Upper lobe of left lung (tissue), 6 donors: ENCODE results near the gene ARHGAP26. TPM values are rescaled to one million over a fixed set of nuclear protein-coding genes. Genes with fewer than 3 reads are reported as not detected.

Experiments
- ATAC-seq, 2 donors: fragments of 200-7000 bp; cut with Tn5 transposase; one replicate each; pipeline ENCODE4 v1.9.1; 2022; ENCODE audit warnings: mild to moderate bottlenecking in 2 of 2, moderate library complexity in 2 of 2; ENCODE audit not compliant: low FRiP score in 2 of 2
- DNase-seq, 2 donors: peaks; one replicate each; pipeline ENCODE4 v3.0.0-alpha.2; 2019 to 2020
- H3K27ac ChIP-seq, 4 donors: fragments of 200-600 bp; sonication (generic); one replicate each; pipeline ENCODE4 v1.5.1; 2016 to 2019
- H3K27me3 ChIP-seq, 4 donors: fragments of 200-600 bp; sonication (generic); one replicate each; pipeline ENCODE4 v1.5.1; 2017 to 2019
- H3K36me3 ChIP-seq, 4 donors: fragments of 200-600 bp; sonication (generic); one replicate each; pipeline ENCODE4 v1.5.1; 2016 to 2019
- H3K4me1 ChIP-seq, 4 donors: fragments of 200-600 bp; sonication (generic); one replicate each; pipeline ENCODE4 v1.5.1; 2018 to 2019
- H3K4me3 ChIP-seq, 4 donors: fragments of 200-600 bp; sonication (generic); one replicate each; pipeline ENCODE4 v1.5.1; 2017 to 2019; ENCODE audit warnings: mild to moderate bottlenecking in 2 of 4, moderate library complexity in 1 of 4
- H3K9me3 ChIP-seq, 4 donors: fragments of 200-600 bp; sonication (generic); one replicate each; pipeline ENCODE4 v1.5.1; 2018 to 2019
- EP300 ChIP-seq, 4 donors: sonication (generic); formaldehyde crosslinking; IDR thresholded peaks; one replicate each; pipeline ENCODE4 v1.5.1; 2017; ENCODE audit warnings: antibody characterized with exemption in 4 of 4, control low read depth in 2 of 4
- POLR2A ChIP-seq, 4 donors: fragments of 450-650 bp; IDR thresholded peaks; one replicate each; pipeline ENCODE4 v1.5.1; 2016 to 2017; ENCODE audit warnings: antibody characterized with exemption in 4 of 4, mild to moderate bottlenecking in 2 of 4
- POLR2AphosphoS5 ChIP-seq, 2 donors: sonication (generic); formaldehyde crosslinking; IDR thresholded peaks; one replicate each; pipeline ENCODE4 v1.5.1; 2017; ENCODE audit warnings: antibody characterized with exemption in 2 of 2
- WGBS, 2 donors: methylation state at CpG; one replicate each; pipeline ENCODE4 v1.1.5; 2017 to 2018; 5-methylcytosine and 5-hydroxymethylcytosine counted together
- total RNA-seq, 6 donors: library from RNA; depleted of rRNA in 4 of 6; stranded (reverse); fragments of >200 nt in 4 of 6; gene quantifications; one replicate each; pipeline versions ENCODE4 v1.1.0 to v1.2.1, GENCODE V29; 2016 to 2021
- TF ChIP-seq, protein P1 (sequence below), 6 experiments: fragments of 450-650 bp in 4 of 6; fragments of 200-600 bp in 2 of 6; sonication (generic) in 2 of 6; IDR thresholded peaks; one replicate each; pipeline ENCODE4 v1.5.1; 2016 to 2019; ENCODE audit warnings: antibody characterized with exemption in 6 of 6
- donor health status: DM: no; HTN: no; CAD: no; lungs with moderate emphysema.
- donor health status: DM: no; HTN: yes; CAD: no; lungs with severe emphysema.

The ARHGAP26 gene
- total RNA-seq, 6 donors from 2014 or later: 34.9 to 90.1 (median 38.9) TPM

DNA sequence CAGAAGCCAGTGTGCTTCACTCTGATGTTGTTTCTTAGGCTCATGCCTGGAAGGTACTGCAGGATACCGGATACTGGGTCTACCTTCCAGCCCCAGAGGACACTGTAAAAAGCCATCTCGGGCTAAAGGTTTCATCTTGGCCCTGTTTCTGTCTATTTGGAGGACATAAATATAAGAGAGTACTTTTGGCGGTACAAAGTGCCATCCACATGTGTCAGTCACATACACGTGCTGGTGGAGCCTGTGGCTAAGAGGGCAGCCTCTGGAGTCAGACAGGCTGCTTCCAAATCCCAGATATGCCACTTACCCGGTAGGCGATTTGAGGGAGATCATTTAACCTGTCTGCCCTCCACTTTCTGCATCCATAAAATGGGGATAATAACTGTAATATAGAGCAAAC is 472.9 kb downstream of the ARHGAP26 start:
- ATAC-seq (no peak), DNase-seq (no peak)
- peaks cover 0 to 4% (median 1%) of the 10 kb centered on the region in 4 donors for H3K4me1 ChIP-seq
- no peak overlapping the region for H3K4me3 ChIP-seq
- WGBS, 2 donors: 92 to 95% methylated on average over 6 of the region's 6 CpGs
- TF ChIP-seq, protein P1, sequence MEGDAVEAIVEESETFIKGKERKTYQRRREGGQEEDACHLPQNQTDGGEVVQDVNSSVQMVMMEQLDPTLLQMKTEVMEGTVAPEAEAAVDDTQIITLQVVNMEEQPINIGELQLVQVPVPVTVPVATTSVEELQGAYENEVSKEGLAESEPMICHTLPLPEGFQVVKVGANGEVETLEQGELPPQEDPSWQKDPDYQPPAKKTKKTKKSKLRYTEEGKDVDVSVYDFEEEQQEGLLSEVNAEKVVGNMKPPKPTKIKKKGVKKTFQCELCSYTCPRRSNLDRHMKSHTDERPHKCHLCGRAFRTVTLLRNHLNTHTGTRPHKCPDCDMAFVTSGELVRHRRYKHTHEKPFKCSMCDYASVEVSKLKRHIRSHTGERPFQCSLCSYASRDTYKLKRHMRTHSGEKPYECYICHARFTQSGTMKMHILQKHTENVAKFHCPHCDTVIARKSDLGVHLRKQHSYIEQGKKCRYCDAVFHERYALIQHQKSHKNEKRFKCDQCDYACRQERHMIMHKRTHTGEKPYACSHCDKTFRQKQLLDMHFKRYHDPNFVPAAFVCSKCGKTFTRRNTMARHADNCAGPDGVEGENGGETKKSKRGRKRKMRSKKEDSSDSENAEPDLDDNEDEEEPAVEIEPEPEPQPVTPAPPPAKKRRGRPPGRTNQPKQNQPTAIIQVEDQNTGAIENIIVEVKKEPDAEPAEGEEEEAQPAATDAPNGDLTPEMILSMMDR (IDR thresholded peaks at IDR 0.05): no peak
- TF ChIP-seq EP300 (IDR thresholded peaks at IDR 0.05): no peak
- no peak for TF ChIP-seq POLR2A (IDR thresholded peaks at IDR 0.05)
- TF ChIP-seq POLR2AphosphoS5 (IDR thresholded peaks at IDR 0.05): no peak
- no peaks in the 10 kb centered on the region for H3K9me3 ChIP-seq
- H3K27ac ChIP-seq: no peak overlapping the region
- H3K36me3 ChIP-seq: no peaks in the 10 kb centered on the region
- no peaks in the 10 kb centered on the region for H3K27me3 ChIP-seq

DNA sequence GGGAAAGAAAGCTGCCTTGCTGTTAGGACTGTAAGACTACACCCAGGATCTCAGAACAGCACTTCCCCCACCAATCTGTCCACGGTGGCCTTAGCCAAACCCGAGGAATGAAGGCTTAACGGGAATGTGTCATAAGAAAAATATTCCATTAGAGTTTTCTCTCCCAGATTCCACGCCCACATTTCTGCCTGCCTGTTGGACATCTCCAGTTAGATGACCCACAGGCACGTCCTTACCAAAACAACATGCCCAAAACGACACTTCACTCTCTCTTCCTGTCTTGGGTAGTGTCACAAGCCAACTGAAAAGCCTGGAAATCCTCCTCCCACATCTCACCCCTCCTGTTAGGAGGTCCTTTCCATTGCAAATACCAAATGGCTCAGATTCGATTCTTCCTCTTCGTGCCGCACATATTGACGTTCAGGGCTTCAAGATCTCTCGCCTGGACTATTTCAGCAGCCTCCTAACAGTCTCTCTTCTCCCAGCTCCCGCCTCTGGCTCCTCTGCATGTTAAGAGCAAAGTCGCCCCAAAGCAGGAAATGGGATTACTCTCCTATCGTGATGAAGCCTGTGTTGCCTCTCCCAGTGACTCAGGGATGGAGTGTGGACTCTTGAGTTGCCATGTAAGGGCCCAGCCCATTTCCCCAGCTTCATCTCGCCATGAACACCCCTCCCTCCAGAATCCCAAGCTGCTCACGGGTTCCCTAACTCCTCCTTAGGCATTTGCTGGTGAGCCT is 474.0 kb downstream of the ARHGAP26 start:
- peak overlapping the region; percentile 46 to 55 (median 53) for H3K27ac ChIP-seq
- peak; percentile 45 to 91 for ATAC-seq
- H3K9me3 ChIP-seq: no peaks in the 10 kb centered on the region
- WGBS, 2 donors: 63 to 74% methylated on average over 16 of the region's 16 CpGs
- no peak overlapping the region for H3K4me3 ChIP-seq
- no peaks in the 10 kb centered on the region for H3K36me3 ChIP-seq
- peaks cover 0 to 4% (median 2%) of the 10 kb centered on the region in 4 donors for H3K4me1 ChIP-seq
- H3K27me3 ChIP-seq: no peaks in the 10 kb centered on the region
- DNase-seq: no peak
- no peak for TF ChIP-seq POLR2AphosphoS5 (IDR thresholded peaks at IDR 0.05)
- TF ChIP-seq POLR2A (IDR thresholded peaks at IDR 0.05): no peak
- TF ChIP-seq EP300 (IDR thresholded peaks at IDR 0.05): no peak
- TF ChIP-seq, protein P1 (IDR thresholded peaks at IDR 0.05): no peak

DNA sequence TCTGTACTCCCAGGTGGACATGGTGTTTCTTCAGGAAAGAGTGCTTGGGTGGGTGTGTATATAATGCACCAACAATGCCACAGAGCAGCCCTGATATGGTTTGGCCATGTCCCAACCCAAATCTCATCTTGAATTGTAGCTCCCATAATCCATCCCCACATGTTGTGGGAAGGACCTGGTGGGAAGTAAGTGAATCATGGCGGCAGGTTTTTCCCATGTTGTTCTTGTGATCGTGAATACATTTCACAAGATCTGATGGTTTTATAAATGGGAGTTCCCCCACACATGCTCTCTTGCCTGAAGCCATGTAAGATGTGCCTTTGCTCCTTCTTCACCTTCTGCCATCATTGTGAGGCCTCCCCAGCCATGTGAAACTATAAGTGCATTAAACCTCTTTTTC is 474.8 kb downstream of the ARHGAP26 start:
- TF ChIP-seq EP300 (IDR thresholded peaks at IDR 0.05): no peak
- TF ChIP-seq, protein P1 (IDR thresholded peaks at IDR 0.05): no peak
- DNase-seq (no peak), ATAC-seq (no peak)
- Histone ChIP-seq H3K27ac (no peak overlapping the region), H3K4me3 (no peak overlapping the region), H3K27me3 (no peaks in the 10 kb centered on the region), H3K36me3 (no peaks in the 10 kb centered on the region), H3K9me3 (no peaks in the 10 kb centered on the region), H3K4me1 (peaks cover 0 to 5% (median 4%) of the 10 kb centered on the region in 4 donors)
- 96 to 100% methylated on average over 2 of the region's 2 CpGs for WGBS, 2 donors

DNA sequence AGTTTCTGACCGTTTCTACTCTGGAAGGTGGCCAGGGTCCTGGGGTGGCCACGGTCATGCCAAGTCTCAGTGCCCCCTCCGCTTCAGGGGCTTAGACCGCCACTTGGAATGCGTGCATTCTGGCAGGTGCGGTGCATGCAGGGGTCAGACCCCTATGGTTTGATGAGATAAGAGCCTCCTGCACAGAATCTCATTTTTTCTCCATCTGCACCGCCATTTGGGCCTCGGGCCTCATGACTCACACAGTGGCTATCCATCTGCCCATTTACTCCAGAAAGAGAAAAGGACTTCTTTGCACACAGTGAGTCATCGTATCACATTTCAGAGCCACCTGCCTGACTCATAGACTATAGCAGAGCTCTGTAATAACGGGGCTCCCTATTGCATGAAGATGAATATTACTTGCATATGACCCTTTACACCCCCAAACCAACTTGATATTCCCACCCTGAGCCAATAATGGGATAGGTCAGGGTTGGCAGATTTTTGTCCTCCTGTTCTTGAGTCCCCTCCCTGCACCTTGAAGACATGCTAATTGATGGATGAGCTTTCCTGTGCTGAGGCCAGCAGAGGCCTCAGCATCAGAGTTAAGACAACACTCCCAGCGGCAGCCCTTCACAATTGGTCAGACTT is 475.9 kb downstream of the ARHGAP26 start:
- H3K4me1 ChIP-seq: peaks cover 0 to 5% (median 4%) of the 10 kb centered on the region in 4 donors
- H3K27ac ChIP-seq: no peak overlapping the region
- H3K27me3 ChIP-seq: no peaks in the 10 kb centered on the region
- TF ChIP-seq, protein P1 (IDR thresholded peaks at IDR 0.05): no peak
- TF ChIP-seq EP300 (IDR thresholded peaks at IDR 0.05) (no peak), POLR2AphosphoS5 (IDR thresholded peaks at IDR 0.05) (no peak), POLR2A (IDR thresholded peaks at IDR 0.05) (no peak)
- WGBS, 2 donors: 90 to 95% methylated on average over 10 to 11 of the region's 11 CpGs
- H3K36me3 ChIP-seq: no peaks in the 10 kb centered on the region
- ATAC-seq (peak in 1 of 2 donors; percentile 74), DNase-seq (no peak)
- no peak overlapping the region for H3K4me3 ChIP-seq
- no peaks in the 10 kb centered on the region for H3K9me3 ChIP-seq
